Measurements from ENCODE around the gene KRTAP19-6. TPM values are rescaled to one million over a fixed set of nuclear protein-coding genes. Genes with fewer than 3 reads are reported as not detected.
"Not testable (repeated sequence)": the region's sequence is repeated elsewhere in the genome, so short reads cannot be mapped to it uniquely, and the experiment has no call there.

The KRTAP19-6 gene
- total RNA-seq, 3 donors from 2014 or later: not detected

DNA sequence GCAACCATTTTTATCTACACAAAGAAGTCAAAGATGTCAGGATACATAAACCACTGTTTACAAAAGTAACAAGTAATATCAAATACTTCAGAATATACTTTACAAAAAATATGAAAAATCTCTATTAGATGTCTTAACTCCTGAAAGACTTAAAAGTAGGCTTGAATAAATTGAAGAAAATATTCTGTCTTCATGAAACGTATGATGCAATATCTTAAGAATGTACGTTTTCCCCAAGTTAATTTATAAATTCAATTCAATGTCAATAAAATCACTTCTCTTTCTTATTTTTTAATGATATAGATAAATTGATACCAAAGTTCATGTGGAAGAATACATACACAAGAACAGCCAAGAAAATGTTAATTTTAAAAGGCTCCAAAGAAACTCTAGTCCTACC is 13.4 kb upstream of the KRTAP19-6 start:
- no peaks in the 10 kb centered on the region for H3K36me3 ChIP-seq (ENCODE audit: low read depth)
- intact Hi-C loops (cut with DNase I, micrococcal nuclease): no loop called here
- TF ChIP-seq, protein P1, sequence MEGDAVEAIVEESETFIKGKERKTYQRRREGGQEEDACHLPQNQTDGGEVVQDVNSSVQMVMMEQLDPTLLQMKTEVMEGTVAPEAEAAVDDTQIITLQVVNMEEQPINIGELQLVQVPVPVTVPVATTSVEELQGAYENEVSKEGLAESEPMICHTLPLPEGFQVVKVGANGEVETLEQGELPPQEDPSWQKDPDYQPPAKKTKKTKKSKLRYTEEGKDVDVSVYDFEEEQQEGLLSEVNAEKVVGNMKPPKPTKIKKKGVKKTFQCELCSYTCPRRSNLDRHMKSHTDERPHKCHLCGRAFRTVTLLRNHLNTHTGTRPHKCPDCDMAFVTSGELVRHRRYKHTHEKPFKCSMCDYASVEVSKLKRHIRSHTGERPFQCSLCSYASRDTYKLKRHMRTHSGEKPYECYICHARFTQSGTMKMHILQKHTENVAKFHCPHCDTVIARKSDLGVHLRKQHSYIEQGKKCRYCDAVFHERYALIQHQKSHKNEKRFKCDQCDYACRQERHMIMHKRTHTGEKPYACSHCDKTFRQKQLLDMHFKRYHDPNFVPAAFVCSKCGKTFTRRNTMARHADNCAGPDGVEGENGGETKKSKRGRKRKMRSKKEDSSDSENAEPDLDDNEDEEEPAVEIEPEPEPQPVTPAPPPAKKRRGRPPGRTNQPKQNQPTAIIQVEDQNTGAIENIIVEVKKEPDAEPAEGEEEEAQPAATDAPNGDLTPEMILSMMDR (IDR thresholded peaks at IDR 0.05): no peak
- peaks cover 69% of the 10 kb centered on the region for H3K9me3 ChIP-seq
- no peaks in the 10 kb centered on the region for H3K4me1 ChIP-seq (ENCODE audit: low read depth)
- ATAC-seq (no peak), DNase-seq (no peak)
- no peak overlapping the region for H3K4me3 ChIP-seq

DNA sequence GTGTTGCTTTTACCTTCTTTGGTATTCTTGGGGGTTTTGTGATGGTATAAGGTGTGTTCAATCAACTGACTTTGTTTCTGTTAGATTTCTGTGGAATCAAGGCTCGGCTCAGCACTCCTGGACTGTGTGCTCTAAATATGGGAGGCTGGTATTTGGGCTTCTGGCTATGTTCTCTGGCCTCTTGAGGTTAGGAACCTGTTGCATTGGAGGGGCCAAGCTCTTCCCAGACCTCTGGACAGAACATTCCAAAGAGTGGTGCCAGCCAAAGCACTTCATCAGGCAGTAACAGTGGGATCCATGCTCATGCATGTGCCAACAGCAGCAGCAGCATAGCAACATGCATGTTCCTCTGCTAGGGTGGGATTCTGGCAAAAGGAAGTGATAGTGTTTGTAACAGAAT is 11.1 kb upstream of the KRTAP19-6 start:
- Histone ChIP-seq H3K4me1 (ENCODE audit: low read depth) (no peaks in the 10 kb centered on the region), H3K36me3 (ENCODE audit: low read depth) (no peaks in the 10 kb centered on the region), H3K4me3 (no peak overlapping the region), H3K9me3 (peaks cover 71% of the 10 kb centered on the region)
- TF ChIP-seq, protein P1 (IDR thresholded peaks at IDR 0.05): no peak
- DNase-seq (no peak), ATAC-seq (no peak)
- intact Hi-C loops (cut with DNase I, micrococcal nuclease): no loop called here

DNA sequence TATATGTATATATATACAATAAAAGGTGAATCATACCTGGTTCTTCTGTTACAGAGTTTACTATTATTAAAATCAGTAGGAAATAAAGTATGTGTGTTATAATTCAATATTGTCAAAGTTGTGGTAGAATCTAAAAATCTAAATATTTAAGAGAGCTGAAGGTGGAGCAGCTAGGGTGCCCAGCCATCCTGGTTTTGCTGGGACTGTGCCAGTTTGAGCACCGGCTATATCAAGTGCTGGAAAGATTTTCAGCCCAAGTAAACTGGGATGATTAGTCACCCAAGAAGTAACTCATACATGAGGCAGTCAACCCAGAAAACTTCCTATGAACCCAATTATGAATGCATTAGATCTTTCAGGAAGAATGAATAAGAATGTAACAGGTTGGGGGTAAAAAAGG is 22.8 kb downstream of the KRTAP19-6 start:
- Histone ChIP-seq H3K9me3 (peaks cover 38% of the 10 kb centered on the region), H3K36me3 (ENCODE audit: low read depth) (no peaks in the 10 kb centered on the region), H3K4me3 (no peak overlapping the region), H3K4me1 (ENCODE audit: low read depth) (no peaks in the 10 kb centered on the region)
- intact Hi-C loops (cut with DNase I, micrococcal nuclease): no loop called here
- DNase-seq (no peak), ATAC-seq (no peak)
- TF ChIP-seq, protein P1 (IDR thresholded peaks at IDR 0.05): no peak

DNA sequence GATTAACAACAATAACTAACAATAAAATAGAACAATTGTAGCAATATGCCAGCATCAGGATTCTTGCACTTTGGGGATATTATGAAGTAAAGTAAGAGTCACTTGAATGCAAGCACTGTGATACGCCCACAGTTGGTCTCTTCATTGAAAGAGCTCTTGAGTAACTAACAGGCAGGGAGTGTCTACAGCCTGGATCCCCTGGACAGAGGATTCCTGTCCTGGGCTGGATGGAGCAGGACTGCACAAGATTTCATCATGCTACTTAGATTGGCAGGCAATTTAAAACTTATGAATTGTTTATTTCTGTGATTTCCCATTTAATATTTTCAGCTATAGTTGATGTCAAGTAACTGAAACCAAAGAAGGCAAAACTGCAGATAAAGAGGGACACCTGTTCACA is 26.0 kb downstream of the KRTAP19-6 start:
- TF ChIP-seq, protein P1 (IDR thresholded peaks at IDR 0.05): no peak
- Histone ChIP-seq H3K36me3 (ENCODE audit: low read depth) (no peaks in the 10 kb centered on the region), H3K4me3 (no peak overlapping the region), H3K4me1 (ENCODE audit: low read depth) (no peaks in the 10 kb centered on the region), H3K9me3 (peaks cover 45% of the 10 kb centered on the region)
- ATAC-seq: no peak
- no peak for DNase-seq
- intact Hi-C loops (cut with DNase I, micrococcal nuclease): no loop called here

DNA sequence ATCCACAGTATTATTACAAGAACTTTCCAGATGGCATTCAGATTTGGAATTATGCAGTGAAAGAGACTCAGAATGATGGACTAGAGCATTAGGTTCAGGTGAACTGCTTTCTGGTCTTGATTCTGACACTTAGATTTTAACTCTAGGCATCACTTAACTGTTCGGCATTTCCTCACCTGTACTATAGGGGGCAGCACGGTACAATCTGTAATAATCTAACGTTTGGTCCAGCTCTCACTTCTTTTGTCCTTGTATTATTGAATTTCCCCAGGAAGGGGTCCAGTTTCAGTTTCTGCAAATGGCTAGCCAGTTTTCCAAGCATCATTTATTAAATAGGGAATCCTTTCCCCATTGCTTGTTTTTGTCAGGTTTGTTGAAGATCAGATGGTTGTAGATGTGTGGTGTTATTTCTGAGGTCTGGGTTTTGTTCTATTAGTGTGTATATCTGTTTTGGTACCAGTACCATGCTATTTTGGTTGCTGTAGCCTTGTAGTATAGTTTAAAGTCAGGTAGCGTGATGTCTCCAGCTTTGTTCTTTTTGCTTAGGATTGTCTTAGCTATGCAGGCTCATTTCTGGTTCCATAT is 36.0 kb downstream of the KRTAP19-6 start:
- DNase-seq; ATAC-seq; H3K36me3 ChIP-seq (ENCODE audit: low read depth); intact Hi-C loops (cut with DNase I, micrococcal nuclease); H3K4me3 ChIP-seq; H3K4me1 ChIP-seq (ENCODE audit: low read depth): not testable (repeated sequence)
- peaks cover 52% of the 10 kb centered on the region for H3K9me3 ChIP-seq

DNA sequence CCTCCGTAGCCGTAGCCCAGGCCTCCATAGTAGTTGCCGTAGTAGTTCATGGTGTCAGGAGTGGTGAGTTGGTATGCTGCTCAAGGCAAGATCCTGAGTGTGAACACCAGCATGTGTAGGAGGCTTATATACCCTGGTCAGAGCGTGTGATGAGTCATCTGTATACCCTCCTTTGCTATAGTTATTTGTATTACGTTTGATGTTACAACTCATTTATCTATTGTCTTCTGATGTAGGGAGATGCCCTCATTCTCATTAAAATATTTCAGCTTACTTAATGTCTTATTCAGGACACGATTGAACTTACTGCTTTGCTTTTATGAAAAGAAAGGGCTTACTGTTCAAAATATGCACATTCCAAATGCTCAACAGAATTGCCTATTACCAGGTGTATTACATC is 39.6 kb downstream of the KRTAP19-6 start, which contains the start of gene KRTAP19-5:
KRTAP19-5 (minus strand) TSS at position 101 of the 400 bp plus-strand sequence; CDS start at position 50, 51 bp downstream.
- H3K9me3 ChIP-seq: peaks cover 51% of the 10 kb centered on the region
- H3K4me1 ChIP-seq (ENCODE audit: low read depth): no peaks in the 10 kb centered on the region
- intact Hi-C loops (cut with DNase I, micrococcal nuclease): no loop called here
- no peak within 1 kb of the TSS for H3K4me3 ChIP-seq
- ATAC-seq (no peak), DNase-seq (no peak)
- TF ChIP-seq, protein P1 (IDR thresholded peaks at IDR 0.05): no peak
- no peaks in the 10 kb centered on the region for H3K36me3 ChIP-seq (ENCODE audit: low read depth)
